Measurements from ENCODE around the gene SGPL1.

SGPL1 gene

GRCh38 chr10:70927189-70927943 is 111.6 kb downstream of the SGPL1 start:
- DNase-seq, result no peak

DNA sequence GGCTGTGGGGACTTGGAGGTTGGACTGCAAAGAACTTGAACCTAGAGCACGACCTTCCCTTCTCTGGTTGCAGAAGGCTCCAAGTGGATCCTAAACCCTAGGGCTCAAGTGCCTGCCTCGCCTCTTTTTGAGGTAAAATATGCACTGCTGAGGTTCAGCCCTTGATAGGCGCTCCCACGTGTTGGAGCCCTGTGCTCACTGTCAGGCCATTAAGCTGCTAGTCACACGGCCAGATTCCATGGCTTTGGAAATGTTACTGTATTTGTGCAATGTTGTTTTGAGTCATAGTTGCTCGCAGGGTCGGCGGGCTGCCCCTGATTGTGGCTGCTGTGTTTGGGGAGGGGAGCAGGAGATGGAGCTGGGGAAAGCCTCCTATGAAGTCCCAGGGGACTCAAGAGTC is 112.4 kb downstream of the SGPL1 start:
- DNase-seq, result no peak

GRCh38 chr10:70930263-70931000 is 114.7 kb downstream of the SGPL1 start:
- DNase-seq, result no peak
